Ovary (tissue), 9 donors: ENCODE data around the gene ATP2B2. TPM values are rescaled to one million over a fixed set of nuclear protein-coding genes. Genes with fewer than 3 reads are reported as not detected.

ENCODE experiments used
- DNase-seq, 5 donors: peaks; one replicate each; pipeline ENCODE4 v3.0.0-alpha.2; 2019 to 2020
- H3K27ac ChIP-seq, 2 donors: fragments of 200-600 bp; one replicate each; pipeline versions ENCODE4 v1.5.1 to v1.8.0; 2019 to 2022
- H3K27me3 ChIP-seq: fragments of 200-600 bp; one replicate; pipeline ENCODE4 v1.8.0; 2022
- H3K36me3 ChIP-seq: fragments of 200-600 bp; sonication (generic); one replicate; pipeline ENCODE4 v1.5.1; 2019
- H3K4me1 ChIP-seq: one replicate; pipeline ENCODE4 v1.8.1; 2013; ENCODE audit warnings: mild to moderate bottlenecking, moderate library complexity; ENCODE audit not compliant: insufficient read depth
- H3K4me3 ChIP-seq: fragments of 200-600 bp; sonication (generic); one replicate; pipeline ENCODE4 v1.5.1; 2017
- H3K9me3 ChIP-seq, 2 donors: fragments of 200-600 bp in 1 of 2; sonication (generic) in 1 of 2; one replicate each; pipeline versions ENCODE4 v1.5.1 to v1.8.1; 2013 to 2019; ENCODE audit warnings: mild to moderate bottlenecking in 1 of 2, moderate library complexity in 1 of 2
- CTCF ChIP-seq, 3 donors: fragments of 450-650 bp in 2 of 3; fragments of 200-600 bp in 1 of 3; IDR thresholded peaks; one replicate each; pipeline versions ENCODE4 v1.5.1 to v1.8.0; 2016 to 2022; ENCODE audit warnings: antibody characterized with exemption in 3 of 3, mild to moderate bottlenecking in 1 of 3
- EP300 ChIP-seq: sonication (generic); formaldehyde crosslinking; IDR thresholded peaks from one replicate; pipeline ENCODE4 v1.6.1; 2017; ENCODE audit warnings: antibody characterized with exemption
- POLR2A ChIP-seq: fragments of 450-650 bp; IDR thresholded peaks from one replicate; pipeline ENCODE4 v1.6.1; 2017; ENCODE audit warnings: antibody characterized with exemption, mild to moderate bottlenecking, moderate library complexity
- WGBS, 3 donors: extraction: QIAGEN DNeasy Blood & Tissue Kit in 1 of 3; methylation state at CpG; one replicate each; pipeline versions ENCODE4 v1.1.5 to v1.1.7; 2013 to 2017; 5-methylcytosine and 5-hydroxymethylcytosine counted together
- intact Hi-C, 4 donors: fragments of 100-400 bp; cut with DNase I; formaldehyde crosslinking; loops; one replicate each; pipeline versions ENCODE4 v1.11.0 to v1.15.1; 2022 to 2023
- polyA plus RNA-seq, 2 donors: library from polyadenylated mRNA; stranded (reverse); fragments of 200-250 nt in 1 of 2; fragments of 350-450 nt in 1 of 2; fragmentation: Illumina TruSeq in 1 of 2; extraction: RNeasy Lipid Tissue Mini Kit (QIAGEN cat#74804) in 1 of 2; gene quantifications; one replicate each; pipeline ENCODE4 v1.2.3, GENCODE V29; 2013 to 2014
- total RNA-seq, 7 donors: library from RNA; depleted of rRNA in 2 of 7; stranded (reverse); fragments of >200 nt in 2 of 7; fragmentation: NEBNext Ultra II Directional in 3 of 7; extraction: Animal tissue kit (Norgen Biotek cat#: 25700) in 3 of 7; gene quantifications; one replicate each; pipeline versions ENCODE4 v1.1.0 to v1.2.4, GENCODE V29; 2016 to 2023
- donor health status: DM: no; HTN: no; CAD: no; lungs with moderate emphysema.
- donor health status: DM: no; HTN: no; CAD: no.
- donor health status: Bipolar disorder and iron deficiency.
- donor health status: DM: yes; HTN: yes; CAD: no.
- donor health status: DM: no; HTN: no; CAD: no.
- donor health status: DM: yes; HTN: yes; CAD: no.

Gene ATP2B2
- total and polyA plus RNA-seq, 9 donors: 0.05 to 11.6 (median 0.52) TPM; not detected in 2

- DNase-seq: no peak
- no peaks in the 10 kb centered on the region for H3K27me3 ChIP-seq
- H3K36me3 ChIP-seq: no peaks in the 10 kb centered on the region
- no peaks in the 10 kb centered on the region for H3K4me1 ChIP-seq
- intact Hi-C loops: no loop called here
- H3K9me3 ChIP-seq: no peaks in the 10 kb centered on the region
- no peak for TF ChIP-seq EP300
- TF ChIP-seq POLR2A: no peak
- TF ChIP-seq CTCF (IDR thresholded peaks at IDR 0.05): no peak
- 65 to 89% (median 79%) methylated on average over 3 of the region's 3 CpGs for WGBS, 3 donors
- H3K27ac ChIP-seq: no peak overlapping the region
- no peak overlapping the region for H3K4me3 ChIP-seq
Observed at GRCh38 chr3:10399634-10400033, 105.8 kb downstream of the ATP2B2 start.

GRCh38 chr3:10398341-10398740 lies 107.0 kb downstream of the ATP2B2 start:
- WGBS, 3 donors: 33 to 65% (median 48%) methylated on average over 4 of the region's 4 CpGs
- no peaks in the 10 kb centered on the region for H3K27me3 ChIP-seq
- no peaks in the 10 kb centered on the region for H3K4me1 ChIP-seq
- intact Hi-C loops: no loop called here
- no peaks in the 10 kb centered on the region for H3K36me3 ChIP-seq
- no peak for DNase-seq
- no peaks in the 10 kb centered on the region for H3K9me3 ChIP-seq
- no peak overlapping the region for H3K27ac ChIP-seq
- TF ChIP-seq EP300 (no peak), CTCF (IDR thresholded peaks at IDR 0.05) (no peak), POLR2A (no peak)
- no peak overlapping the region for H3K4me3 ChIP-seq

- intact Hi-C loops: no loop called here
- no peak for TF ChIP-seq EP300
- TF ChIP-seq POLR2A: no peak
- no peak for TF ChIP-seq CTCF (IDR thresholded peaks at IDR 0.05)
- WGBS, 3 donors: 71 to 81% (median 80%) methylated on average over 4 of the region's 4 CpGs
Observed at GRCh38 chr3:10397879-10398278, 107.5 kb downstream of the ATP2B2 start.

GRCh38 chr3:10396931-10397330 lies 108.5 kb downstream of the ATP2B2 start:
- Histone ChIP-seq H3K36me3 (no peaks in the 10 kb centered on the region), H3K9me3 (no peaks in the 10 kb centered on the region), H3K27ac (no peak overlapping the region), H3K4me1 (no peaks in the 10 kb centered on the region), H3K4me3 (no peak overlapping the region), H3K27me3 (no peaks in the 10 kb centered on the region)
- DNase-seq: no peak
- TF ChIP-seq EP300 (no peak), POLR2A (no peak), CTCF (IDR thresholded peaks at IDR 0.05) (no peak)
- WGBS, 3 donors: 76 to 90% (median 86%) methylated on average over 4 of the region's 4 CpGs
- intact Hi-C loops: no loop called here

More at GRCh38 chr3:10397879-10398278, 107.5 kb downstream of the ATP2B2 start:
- Histone ChIP-seq H3K36me3 (no peaks in the 10 kb centered on the region), H3K4me3 (no peak overlapping the region), H3K27me3 (no peaks in the 10 kb centered on the region), H3K27ac (no peak overlapping the region), H3K9me3 (no peaks in the 10 kb centered on the region), H3K4me1 (no peaks in the 10 kb centered on the region)
- DNase-seq: no peak

- no peak for TF ChIP-seq EP300
- no peak for TF ChIP-seq CTCF (IDR thresholded peaks at IDR 0.05)
- no peak for TF ChIP-seq POLR2A
- H3K27ac ChIP-seq: no peak overlapping the region
- H3K36me3 ChIP-seq: no peaks in the 10 kb centered on the region
- 73 to 86% (median 80%) methylated on average over 4 of the region's 4 CpGs for WGBS, 3 donors
- no peaks in the 10 kb centered on the region for H3K4me1 ChIP-seq
- H3K27me3 ChIP-seq: no peaks in the 10 kb centered on the region
- no peaks in the 10 kb centered on the region for H3K9me3 ChIP-seq
- intact Hi-C loops: no loop called here
- no peak overlapping the region for H3K4me3 ChIP-seq
- no peak for DNase-seq
Observed at GRCh38 chr3:10396083-10396482, 109.3 kb downstream of the ATP2B2 start.
